Osteoblast (primary cell): ENCODE data around the gene ZC3H4. TPM values are rescaled to one million over a fixed set of nuclear protein-coding genes. Genes with fewer than 3 reads are reported as not detected.

Source experiments
- DNase-seq: peaks from one replicate; pipeline ENCODE4 v3.0.0; 2011; ENCODE audit warnings: low spot score, mixed read lengths; ENCODE audit not compliant: insufficient read length; ENCODE audit errors: missing footprints
- H2AFZ ChIP-seq: 2 replicates; pipeline ENCODE4 v1.6.0; 2011; ENCODE audit warnings: mild to moderate bottlenecking, low read length
- H3K27ac ChIP-seq: 2 replicates; pipeline ENCODE4 v1.5.1; 2011; ENCODE audit warnings: mild to moderate bottlenecking, low read depth, low read length, moderate library complexity
- H3K27me3 ChIP-seq: 2 replicates; pipeline ENCODE4 v1.6.0; 2012; ENCODE audit warnings: mild to moderate bottlenecking, control low read depth, inconsistent platforms, low read length, moderate library complexity; ENCODE audit not compliant: insufficient read depth
- H3K36me3 ChIP-seq: 2 replicates; pipeline ENCODE4 v1.5.1; 2011; ENCODE audit warnings: mild to moderate bottlenecking, low read length, control low read depth, moderate library complexity; ENCODE audit not compliant: insufficient read depth
- H3K4me1 ChIP-seq: 2 replicates; pipeline ENCODE4 v1.5.1; 2011; ENCODE audit warnings: mild to moderate bottlenecking, low read length, control low read depth, moderate library complexity; ENCODE audit not compliant: insufficient read depth
- H3K4me2 ChIP-seq: 2 replicates; pipeline ENCODE4 v1.6.0; 2011; ENCODE audit warnings: mild to moderate bottlenecking, low read length; ENCODE audit not compliant: insufficient read depth
- H3K4me3 ChIP-seq: fragments of 200-600 bp; sonication (generic); 3 replicates; pipeline ENCODE4 v1.5.1; 2012; ENCODE audit warnings: mild to moderate bottlenecking, low read length, inconsistent platforms; ENCODE audit not compliant: insufficient read depth
- H3K79me2 ChIP-seq: 2 replicates; pipeline ENCODE4 v1.6.0; 2012; ENCODE audit warnings: mild to moderate bottlenecking, low read length, control low read depth, inconsistent platforms; ENCODE audit not compliant: insufficient read depth
- H3K9me3 ChIP-seq: 2 replicates; pipeline ENCODE4 v1.5.1; 2011; ENCODE audit warnings: low read depth, low read length, control low read depth
- H4K20me1 ChIP-seq: 2 replicates; pipeline ENCODE4 v1.6.0; 2012; ENCODE audit warnings: mild to moderate bottlenecking, low read length, control low read depth; ENCODE audit not compliant: insufficient read depth
- total RNA-seq: library from RNA; depleted of rRNA; stranded (reverse); fragments of >200 nt; gene quantifications from 2 replicates; pipeline ENCODE4 v1.2.3, GENCODE V29; 2012
- TF ChIP-seq, protein P1 (sequence below): IDR thresholded peaks from 2 replicates; pipeline ENCODE4 v1.5.1; 2011; ENCODE audit warnings: mild to moderate bottlenecking, low read depth, low read length, moderate library complexity; ENCODE audit errors: extremely low read depth

The ZC3H4 gene
- total RNA-seq, 1 donor: 14.1 TPM

GRCh38 chr19:47096721-47097120 lies 16.9 kb downstream of the ZC3H4 start:
- H3K4me3 ChIP-seq: no peak overlapping the region
- peaks cover 33% of the 10 kb centered on the region for H3K4me1 ChIP-seq
- TF ChIP-seq, protein P1, sequence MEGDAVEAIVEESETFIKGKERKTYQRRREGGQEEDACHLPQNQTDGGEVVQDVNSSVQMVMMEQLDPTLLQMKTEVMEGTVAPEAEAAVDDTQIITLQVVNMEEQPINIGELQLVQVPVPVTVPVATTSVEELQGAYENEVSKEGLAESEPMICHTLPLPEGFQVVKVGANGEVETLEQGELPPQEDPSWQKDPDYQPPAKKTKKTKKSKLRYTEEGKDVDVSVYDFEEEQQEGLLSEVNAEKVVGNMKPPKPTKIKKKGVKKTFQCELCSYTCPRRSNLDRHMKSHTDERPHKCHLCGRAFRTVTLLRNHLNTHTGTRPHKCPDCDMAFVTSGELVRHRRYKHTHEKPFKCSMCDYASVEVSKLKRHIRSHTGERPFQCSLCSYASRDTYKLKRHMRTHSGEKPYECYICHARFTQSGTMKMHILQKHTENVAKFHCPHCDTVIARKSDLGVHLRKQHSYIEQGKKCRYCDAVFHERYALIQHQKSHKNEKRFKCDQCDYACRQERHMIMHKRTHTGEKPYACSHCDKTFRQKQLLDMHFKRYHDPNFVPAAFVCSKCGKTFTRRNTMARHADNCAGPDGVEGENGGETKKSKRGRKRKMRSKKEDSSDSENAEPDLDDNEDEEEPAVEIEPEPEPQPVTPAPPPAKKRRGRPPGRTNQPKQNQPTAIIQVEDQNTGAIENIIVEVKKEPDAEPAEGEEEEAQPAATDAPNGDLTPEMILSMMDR: no peak
- H2AFZ ChIP-seq: no peak overlapping the region
- no peaks in the 10 kb centered on the region for H3K27me3 ChIP-seq
- peaks cover 25% of the 10 kb centered on the region for H3K36me3 ChIP-seq
- H3K9me3 ChIP-seq: no peaks in the 10 kb centered on the region
- peaks cover 9% of the 10 kb centered on the region for H4K20me1 ChIP-seq
- H3K79me2 ChIP-seq: peaks cover 93% of the 10 kb centered on the region
- H3K4me2 ChIP-seq: no peak overlapping the region
- no peak for DNase-seq
- peak overlapping the region; percentile 67 for H3K27ac ChIP-seq

DNA sequence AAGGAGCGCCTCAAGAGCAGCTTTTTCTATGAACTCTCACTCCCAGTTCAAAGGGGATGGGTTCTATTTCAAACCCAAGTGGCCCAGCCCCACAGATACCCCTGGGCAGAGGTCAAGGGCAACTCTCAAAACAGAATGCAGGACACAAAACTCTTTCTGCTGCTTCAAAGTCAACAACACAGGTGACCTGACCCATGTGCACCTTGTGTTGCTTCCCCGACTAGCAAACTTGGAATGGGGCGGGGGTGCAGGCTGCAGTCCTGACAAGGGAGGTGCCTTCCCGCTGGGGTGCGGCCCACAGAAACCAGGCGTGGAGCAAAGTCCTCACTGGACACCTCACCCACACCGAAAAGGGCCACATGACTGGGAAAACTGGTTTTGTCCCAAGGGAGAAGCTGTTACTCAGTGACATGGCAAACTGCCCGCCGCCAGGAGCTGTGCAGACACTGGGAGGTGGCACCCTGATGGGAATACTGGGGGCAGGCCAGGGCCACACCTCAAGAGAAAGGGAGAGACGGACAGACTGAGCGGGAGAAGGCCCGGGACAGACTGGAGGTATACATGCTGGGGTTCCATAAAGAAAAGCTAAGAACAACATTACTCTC lies 17.4 kb downstream of the ZC3H4 start:
- Histone ChIP-seq H3K4me3 (no peak overlapping the region), H3K36me3 (peaks cover 26% of the 10 kb centered on the region), H3K9me3 (no peaks in the 10 kb centered on the region), H3K27me3 (no peaks in the 10 kb centered on the region), H3K79me2 (peaks cover 89% of the 10 kb centered on the region), H4K20me1 (peaks cover 9% of the 10 kb centered on the region), H3K4me2 (no peak overlapping the region), H3K27ac (peak overlapping the region; percentile 65), H3K4me1 (peaks cover 33% of the 10 kb centered on the region), H2AFZ (no peak overlapping the region)
- TF ChIP-seq, protein P1: no peak
- no peak for DNase-seq

- TF ChIP-seq, protein P1: no peak
- H3K27ac ChIP-seq: peak overlapping the region; percentile 65
- no peak overlapping the region for H3K4me3 ChIP-seq
- H3K36me3 ChIP-seq: peaks cover 28% of the 10 kb centered on the region
- no peaks in the 10 kb centered on the region for H3K9me3 ChIP-seq
- H3K4me1 ChIP-seq: peaks cover 33% of the 10 kb centered on the region
- H4K20me1 ChIP-seq: peaks cover 9% of the 10 kb centered on the region
- H2AFZ ChIP-seq: no peak overlapping the region
- no peak for DNase-seq
- H3K79me2 ChIP-seq: peaks cover 85% of the 10 kb centered on the region
- no peak overlapping the region for H3K4me2 ChIP-seq
- no peaks in the 10 kb centered on the region for H3K27me3 ChIP-seq
Observed at GRCh38 chr19:47095476-47096099, 18.0 kb downstream of the ZC3H4 start.
